ENCODE measurements around the gene CERT1. TPM values are rescaled to one million over a fixed set of nuclear protein-coding genes. Genes with fewer than 3 reads are reported as not detected.
"Not testable (repeated sequence)": the region's sequence is repeated elsewhere in the genome, so short reads cannot be mapped to it uniquely, and the experiment has no call there.

The CERT1 gene
- total and polyA plus RNA-seq, 7 donors, result 14.1 to 40.2 (median 20.3) TPM

DNA sequence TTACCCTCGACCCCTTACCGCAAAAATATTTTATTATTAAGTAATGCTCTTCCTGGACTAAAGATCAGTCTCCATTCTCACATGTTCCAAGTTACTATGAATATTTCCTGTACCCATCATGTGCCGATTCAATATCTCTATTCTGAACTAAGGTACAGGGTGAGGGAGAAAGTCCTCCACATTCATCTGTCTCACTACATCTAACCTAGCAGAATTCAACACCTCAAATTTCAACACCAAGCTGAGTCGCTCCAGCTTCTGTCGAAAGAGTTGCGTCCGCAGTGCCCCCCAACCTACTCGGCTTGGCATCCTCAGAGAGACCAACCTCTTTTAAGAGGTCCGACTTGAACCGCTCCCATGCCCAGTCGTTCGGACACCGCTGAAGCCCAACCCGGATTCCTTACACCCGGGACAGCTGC lies 1.0 kb downstream of the CERT1 start:
- Histone ChIP-seq H3K27ac (peak overlapping the region; percentile 89 to 95 (median 92)), H3K36me3 (no peaks in the 10 kb centered on the region), H3K9me3 (no peaks in the 10 kb centered on the region), H3K27me3 (no peaks in the 10 kb centered on the region), H3K4me1 (peaks cover 0 to 50% (median 39%) of the 10 kb centered on the region in 4 donors), H3K4me3 (peak overlapping the region; percentile 82 to 91 (median 90))
- 0% methylated on average over 15 of the region's 15 CpGs for WGBS, 2 donors
- intact Hi-C loops (cut with DNase I), result loop anchor here (2.0 to 5.0 kb wide), 4 partner anchors 57 to 273 kb away; partner anchors contain the start of genes ANKRD31 and HMGCR
- TF ChIP-seq POLR2AphosphoS5 (IDR thresholded peaks at IDR 0.05) (no peak), EP300 (IDR thresholded peaks at IDR 0.05) (no peak), POLR2A (IDR thresholded peaks at IDR 0.05) (no peak)
- TF ChIP-seq, protein P1, sequence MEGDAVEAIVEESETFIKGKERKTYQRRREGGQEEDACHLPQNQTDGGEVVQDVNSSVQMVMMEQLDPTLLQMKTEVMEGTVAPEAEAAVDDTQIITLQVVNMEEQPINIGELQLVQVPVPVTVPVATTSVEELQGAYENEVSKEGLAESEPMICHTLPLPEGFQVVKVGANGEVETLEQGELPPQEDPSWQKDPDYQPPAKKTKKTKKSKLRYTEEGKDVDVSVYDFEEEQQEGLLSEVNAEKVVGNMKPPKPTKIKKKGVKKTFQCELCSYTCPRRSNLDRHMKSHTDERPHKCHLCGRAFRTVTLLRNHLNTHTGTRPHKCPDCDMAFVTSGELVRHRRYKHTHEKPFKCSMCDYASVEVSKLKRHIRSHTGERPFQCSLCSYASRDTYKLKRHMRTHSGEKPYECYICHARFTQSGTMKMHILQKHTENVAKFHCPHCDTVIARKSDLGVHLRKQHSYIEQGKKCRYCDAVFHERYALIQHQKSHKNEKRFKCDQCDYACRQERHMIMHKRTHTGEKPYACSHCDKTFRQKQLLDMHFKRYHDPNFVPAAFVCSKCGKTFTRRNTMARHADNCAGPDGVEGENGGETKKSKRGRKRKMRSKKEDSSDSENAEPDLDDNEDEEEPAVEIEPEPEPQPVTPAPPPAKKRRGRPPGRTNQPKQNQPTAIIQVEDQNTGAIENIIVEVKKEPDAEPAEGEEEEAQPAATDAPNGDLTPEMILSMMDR (IDR thresholded peaks at IDR 0.05), result no peak
- no peak for DNase-seq

- Histone ChIP-seq H3K27ac (peak overlapping the region in 3 of 4 donors; percentile 92 to 95 (median 93)), H3K4me3 (peak overlapping the region; percentile 82 to 91 (median 90)), H3K36me3 (peaks cover 0 to 4% (median 0%) of the 10 kb centered on the region in 4 donors), H3K9me3 (no peaks in the 10 kb centered on the region), H3K4me1 (peaks cover 0 to 50% (median 39%) of the 10 kb centered on the region in 4 donors), H3K27me3 (no peaks in the 10 kb centered on the region)
- peak in 1 of 4 donors; percentile 52 for TF ChIP-seq POLR2AphosphoS5 (IDR thresholded peaks at IDR 0.05)
- TF ChIP-seq POLR2A (IDR thresholded peaks at IDR 0.05), result no peak
- no peak for TF ChIP-seq EP300 (IDR thresholded peaks at IDR 0.05)
- TF ChIP-seq, protein P1 (IDR thresholded peaks at IDR 0.05), result no peak
- WGBS, 2 donors, result 5 to 10% methylated on average over 1 of the region's 1 CpG
- intact Hi-C loops (cut with DNase I), result loop anchor here (2.0 to 5.0 kb wide), 4 partner anchors 57 to 273 kb away; partner anchors contain the start of genes ANKRD31 and HMGCR
- DNase-seq, result peak; percentile 68
Measured at GRCh38 chr5:75509956-75510355, 1.5 kb downstream of the CERT1 start.

GRCh38 chr5:75509546-75509945 lies 1.9 kb downstream of the CERT1 start:
- intact Hi-C loops (cut with DNase I), result no loop called here
- H3K4me3 ChIP-seq, result peak overlapping the region; percentile 82 to 91 (median 90)
- H3K4me1 ChIP-seq, result peaks cover 0 to 50% (median 37%) of the 10 kb centered on the region in 4 donors
- DNase-seq, result no peak
- H3K36me3 ChIP-seq, result peaks cover 0 to 8% (median 0%) of the 10 kb centered on the region in 4 donors
- H3K27me3 ChIP-seq, result no peaks in the 10 kb centered on the region
- TF ChIP-seq POLR2AphosphoS5 (IDR thresholded peaks at IDR 0.05), result no peak
- TF ChIP-seq, protein P1 (IDR thresholded peaks at IDR 0.05), result no peak
- TF ChIP-seq POLR2A (IDR thresholded peaks at IDR 0.05), result no peak
- TF ChIP-seq EP300 (IDR thresholded peaks at IDR 0.05), result no peak
- WGBS, 2 donors, result 78 to 80% methylated on average over 4 of the region's 4 CpGs
- no peaks in the 10 kb centered on the region for H3K9me3 ChIP-seq
- H3K27ac ChIP-seq, result peak overlapping the region in 2 of 4 donors; percentile 93 to 95

DNA sequence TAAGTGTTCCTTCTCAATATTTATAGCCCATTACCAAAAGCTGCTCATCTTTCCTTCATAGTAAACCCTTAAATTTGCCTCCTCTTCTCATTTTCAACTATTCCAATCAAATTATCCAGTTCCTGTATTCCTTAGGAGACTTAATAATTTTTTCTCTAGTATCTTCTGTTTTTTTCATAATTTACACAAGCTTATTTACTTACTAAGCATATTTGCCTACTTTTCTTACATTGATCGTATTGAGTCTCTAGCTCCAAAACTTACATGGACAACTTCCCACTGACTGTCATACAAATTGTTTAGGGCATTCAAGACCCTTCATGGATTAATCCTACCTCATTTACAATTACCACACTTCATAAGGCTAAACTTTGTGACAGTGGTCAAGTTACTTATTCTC lies 3.6 kb downstream of the CERT1 start:
- TF ChIP-seq POLR2A (IDR thresholded peaks at IDR 0.05), result no peak
- TF ChIP-seq, protein P1 (IDR thresholded peaks at IDR 0.05), result no peak
- no peak for DNase-seq
- Histone ChIP-seq H3K36me3 (peaks cover 0 to 13% (median 2%) of the 10 kb centered on the region in 4 donors), H3K4me3 (no peak overlapping the region), H3K9me3 (no peaks in the 10 kb centered on the region), H3K4me1 (peaks cover 0 to 35% (median 24%) of the 10 kb centered on the region in 4 donors), H3K27me3 (no peaks in the 10 kb centered on the region), H3K27ac (no peak overlapping the region)
- intact Hi-C loops (cut with DNase I), result no loop called here
- 90 to 91% methylated on average over 1 of the region's 1 CpG for WGBS, 2 donors

- H3K4me3 ChIP-seq; H3K27ac ChIP-seq; intact Hi-C loops (cut with DNase I); H3K27me3 ChIP-seq; H3K9me3 ChIP-seq; DNase-seq: not testable (repeated sequence)
- Histone ChIP-seq H3K4me1 (peaks cover 0 to 32% (median 19%) of the 10 kb centered on the region in 4 donors), H3K36me3 (peaks cover 0 to 13% (median 2%) of the 10 kb centered on the region in 4 donors)
- 90 to 91% methylated on average over 5 of the region's 5 CpGs for WGBS, 2 donors
Measured at GRCh38 chr5:75505112-75505511, 6.3 kb downstream of the CERT1 start.

GRCh38 chr5:75498875-75499274 lies 12.6 kb downstream of the CERT1 start:
- H3K4me3 ChIP-seq; H3K27ac ChIP-seq; H3K27me3 ChIP-seq; intact Hi-C loops (cut with DNase I); DNase-seq; H3K4me1 ChIP-seq; H3K9me3 ChIP-seq: not testable (repeated sequence)
- H3K36me3 ChIP-seq, result peaks cover 0 to 19% (median under 1%) of the 10 kb centered on the region in 4 donors
- 97 to 98% methylated on average over 1 of the region's 1 CpG for WGBS, 2 donors
